Stimulated activated CD8-positive, alpha-beta memory T cell treated with anti-CD3 and anti-CD28 coated beads, Interleukin-12 subunit alpha, Interleukin-12 subunit beta, amount 100 ng/mL, for 1 hour (primary cell): ENCODE measurements around the gene CORO7.

ENCODE experiments used
- DNase-seq: peaks from one replicate; pipeline ENCODE4 v3.0.0-alpha.2; 2020; ENCODE audit warnings: low read depth

The CORO7 gene

GRCh38 chr16:4416200-4417032, at the start of gene CORO7:
TSS of gene CORO7 (minus strand) at chr16:4416596. CDS start at chr16:4416518, 78 bp downstream.
- peak; percentile 98 for DNase-seq

- DNase-seq: no peak
These were observed 47.2 kb upstream of the CORO7 start for GRCh38 chr16:4463522-4464163.

- DNase-seq: no peak
These were observed 45.1 kb upstream of the CORO7 start for GRCh38 chr16:4461250-4462085.

- DNase-seq: no peak
These were observed 44.5 kb upstream of the CORO7 start for GRCh38 chr16:4460936-4461249.

- no peak for DNase-seq
These were observed 39.6 kb upstream of the CORO7 start for GRCh38 chr16:4455951-4456350.

- no peak for DNase-seq
These were observed 38.7 kb upstream of the CORO7 start for GRCh38 chr16:4455081-4455480.

- DNase-seq: no peak
These were observed 38.2 kb upstream of the CORO7 start for GRCh38 chr16:4454623-4455022.

GRCh38 chr16:4452674-4453073, 36.3 kb upstream of the CORO7 start:
- no peak for DNase-seq

GRCh38 chr16:4450931-4451519, 34.6 kb upstream of the CORO7 start:
- DNase-seq: no peak

- DNase-seq: no peak
These were observed 34.0 kb upstream of the CORO7 start for GRCh38 chr16:4450430-4450829.

- no peak for DNase-seq
These were observed 27.6 kb upstream of the CORO7 start for GRCh38 chr16:4443986-4444385.

GRCh38 chr16:4443271-4443670, 26.9 kb upstream of the CORO7 start:
- DNase-seq: no peak

- DNase-seq: no peak
These were observed 26.0 kb upstream of the CORO7 start for GRCh38 chr16:4442371-4442770.

GRCh38 chr16:4437366-4437765, 21.0 kb upstream of the CORO7 start:
- no peak for DNase-seq

GRCh38 chr16:4435337-4436067, 19.1 kb upstream of the CORO7 start:
- DNase-seq: no peak

- no peak for DNase-seq
These were observed 17.8 kb upstream of the CORO7 start for GRCh38 chr16:4433914-4434787.

- DNase-seq: no peak
These were observed 16.8 kb upstream of the CORO7 start for GRCh38 chr16:4433228-4433627.

- DNase-seq: no peak
These were observed 14.6 kb upstream of the CORO7 start for GRCh38 chr16:4431023-4431422.

GRCh38 chr16:4428500-4428899, 12.1 kb upstream of the CORO7 start:
- no peak for DNase-seq

GRCh38 chr16:4426722-4427372, 10.5 kb upstream of the CORO7 start:
- no peak for DNase-seq
